Astrocyte (in vitro differentiated cells and primary cell): ENCODE measurements around the gene EHD1.

Experiments
- CTCF ChIP-seq: IDR thresholded peaks from 2 replicates; pipeline ENCODE4 v1.5.1; 2011; ENCODE audit warnings: low read depth, mild to moderate bottlenecking, inconsistent platforms, low read length, moderate library complexity; ENCODE audit not compliant: insufficient read depth
- EZH2 ChIP-seq: IDR thresholded peaks from 2 replicates; pipeline ENCODE4 v1.6.1; 2012; ENCODE audit warnings: mild to moderate bottlenecking, low read length, inconsistent platforms; ENCODE audit not compliant: insufficient read depth

- no peak for TF ChIP-seq CTCF
- TF ChIP-seq EZH2 = no peak
These were observed 60.9 kb downstream of the EHD1 start for GRCh38 chr11:64817476-64817875.
